Stomach smooth muscle (tissue), 2 donors: ENCODE measurements around the gene RNF115.

ENCODE experiments used
- H3K27ac ChIP-seq: one replicate; pipeline ENCODE4 v1.7.0; 2013; ENCODE audit warnings: mild to moderate bottlenecking, low read length, inconsistent platforms
- H3K27me3 ChIP-seq, 2 donors: one replicate each; pipeline ENCODE4 v1.7.0; 2013; ENCODE audit warnings: low read length in 2 of 2; ENCODE audit not compliant: insufficient read depth in 2 of 2, control insufficient read depth in 1 of 2
- H3K36me3 ChIP-seq, 2 donors: one replicate each; pipeline ENCODE4 v1.7.0; 2013; ENCODE audit warnings: low read length in 2 of 2; ENCODE audit not compliant: control insufficient read depth in 2 of 2, insufficient read depth in 2 of 2
- H3K4me1 ChIP-seq: one replicate; pipeline ENCODE4 v1.7.0; 2013; ENCODE audit warnings: low read length; ENCODE audit not compliant: control insufficient read depth, insufficient read depth
- H3K4me3 ChIP-seq, 2 donors: one replicate each; pipeline ENCODE4 v1.7.0; 2013; ENCODE audit warnings: low read length in 2 of 2
- H3K9ac ChIP-seq, 2 donors: one replicate each; pipeline ENCODE4 v1.7.0; 2013; ENCODE audit warnings: low read length in 2 of 2, mild to moderate bottlenecking in 1 of 2
- H3K9me3 ChIP-seq, 2 donors: one replicate each; pipeline ENCODE4 v1.7.0; 2013; ENCODE audit warnings: low read length in 2 of 2; ENCODE audit not compliant: control insufficient read depth in 2 of 2
- donor health status: healthy.
- donor health status: Pancreatic carcinoma.

RNF115 gene

GRCh38 chr1:145711213-145711651 lies 112.7 kb downstream of the RNF115 start:
- no peak overlapping the region for H3K27ac ChIP-seq
- peak overlapping the region in 1 of 2 donors; percentile 19 for H3K4me3 ChIP-seq
- H3K36me3 ChIP-seq: no peaks in the 10 kb centered on the region
- H3K9me3 ChIP-seq: no peaks in the 10 kb centered on the region
- peaks cover 6% of the 10 kb centered on the region for H3K4me1 ChIP-seq
- no peak overlapping the region for H3K9ac ChIP-seq
- H3K27me3 ChIP-seq: no peaks in the 10 kb centered on the region

- H3K9me3 ChIP-seq: no peaks in the 10 kb centered on the region
- H3K9ac ChIP-seq: no peak overlapping the region
- H3K27me3 ChIP-seq: no peaks in the 10 kb centered on the region
- H3K36me3 ChIP-seq: no peaks in the 10 kb centered on the region
- H3K4me3 ChIP-seq: no peak overlapping the region
- peaks cover 6% of the 10 kb centered on the region for H3K4me1 ChIP-seq
- H3K27ac ChIP-seq: no peak overlapping the region
Observed at GRCh38 chr1:145710291-145711027, 113.4 kb downstream of the RNF115 start.

- Histone ChIP-seq H3K36me3 (no peaks in the 10 kb centered on the region), H3K9me3 (no peaks in the 10 kb centered on the region), H3K4me1 (peaks cover 6% of the 10 kb centered on the region), H3K4me3 (no peak overlapping the region), H3K27me3 (no peaks in the 10 kb centered on the region), H3K27ac (no peak overlapping the region), H3K9ac (no peak overlapping the region)
Observed at GRCh38 chr1:145708063-145708462, 115.8 kb downstream of the RNF115 start.

- Histone ChIP-seq H3K9ac (no peak within 1 kb of the TSS), H3K9me3 (no peaks in the 10 kb centered on the region), H3K4me3 (no peak within 1 kb of the TSS), H3K27me3 (no peaks in the 10 kb centered on the region), H3K36me3 (no peaks in the 10 kb centered on the region), H3K27ac (no peak within 1 kb of the TSS), H3K4me1 (peaks cover 6% of the 10 kb centered on the region)
Observed at GRCh38 chr1:145707183-145707867, 116.6 kb downstream of the RNF115 start, which contains the start of gene PDZK1. Gene PDZK1, minus strand, starts transcription at chr1:145707368. Its CDS starts 19,347 bp downstream, at chr1:145688021.

GRCh38 chr1:145706086-145706664 lies 117.7 kb downstream of the RNF115 start:
- H3K36me3 ChIP-seq: no peaks in the 10 kb centered on the region
- H3K27ac ChIP-seq: no peak overlapping the region
- no peaks in the 10 kb centered on the region for H3K4me1 ChIP-seq
- H3K4me3 ChIP-seq: no peak overlapping the region
- no peaks in the 10 kb centered on the region for H3K27me3 ChIP-seq
- no peak overlapping the region for H3K9ac ChIP-seq
- no peaks in the 10 kb centered on the region for H3K9me3 ChIP-seq

- Histone ChIP-seq H3K4me3 (no peak overlapping the region), H3K27ac (no peak overlapping the region), H3K36me3 (no peaks in the 10 kb centered on the region), H3K9ac (no peak overlapping the region), H3K9me3 (no peaks in the 10 kb centered on the region), H3K4me1 (no peaks in the 10 kb centered on the region), H3K27me3 (no peaks in the 10 kb centered on the region)
Observed at GRCh38 chr1:145705622-145706021, 118.3 kb downstream of the RNF115 start.

- Histone ChIP-seq H3K4me1 (no peaks in the 10 kb centered on the region), H3K4me3 (no peak overlapping the region), H3K9me3 (no peaks in the 10 kb centered on the region), H3K27ac (no peak overlapping the region), H3K27me3 (no peaks in the 10 kb centered on the region), H3K36me3 (no peaks in the 10 kb centered on the region), H3K9ac (no peak overlapping the region)
Observed at GRCh38 chr1:145702826-145703225, 121.1 kb downstream of the RNF115 start.

GRCh38 chr1:145702052-145702451 lies 121.8 kb downstream of the RNF115 start:
- Histone ChIP-seq H3K36me3 (no peaks in the 10 kb centered on the region), H3K27ac (no peak overlapping the region), H3K4me1 (no peaks in the 10 kb centered on the region), H3K9ac (no peak overlapping the region), H3K4me3 (no peak overlapping the region), H3K27me3 (no peaks in the 10 kb centered on the region), H3K9me3 (no peaks in the 10 kb centered on the region)

GRCh38 chr1:145701306-145701862 lies 122.5 kb downstream of the RNF115 start:
- no peaks in the 10 kb centered on the region for H3K4me1 ChIP-seq
- H3K27ac ChIP-seq: no peak overlapping the region
- no peaks in the 10 kb centered on the region for H3K36me3 ChIP-seq
- H3K9me3 ChIP-seq: no peaks in the 10 kb centered on the region
- no peak overlapping the region for H3K9ac ChIP-seq
- H3K27me3 ChIP-seq: no peaks in the 10 kb centered on the region
- no peak overlapping the region for H3K4me3 ChIP-seq

GRCh38 chr1:145696630-145696960 lies 127.3 kb downstream of the RNF115 start:
- H3K9ac ChIP-seq: no peak overlapping the region
- no peaks in the 10 kb centered on the region for H3K27me3 ChIP-seq
- H3K36me3 ChIP-seq: no peaks in the 10 kb centered on the region
- H3K4me1 ChIP-seq: no peaks in the 10 kb centered on the region
- H3K9me3 ChIP-seq: no peaks in the 10 kb centered on the region
- no peak overlapping the region for H3K27ac ChIP-seq
- no peak overlapping the region for H3K4me3 ChIP-seq
